HG03280 (cell line): ENCODE data around the gene MYD88.
"Not testable (repeated sequence)": the region's sequence is repeated elsewhere in the genome, so short reads cannot be mapped to it uniquely, and the experiment has no call there.

Experiments
- ATAC-seq: cut with Tn5 transposase; IDR thresholded peaks from one replicate; pipeline ENCODE4 v1.9.1; 2021; ENCODE audit warnings: mild to moderate bottlenecking, moderate library complexity; ENCODE audit not compliant: unreplicated experiment

MYD88 gene

DNA sequence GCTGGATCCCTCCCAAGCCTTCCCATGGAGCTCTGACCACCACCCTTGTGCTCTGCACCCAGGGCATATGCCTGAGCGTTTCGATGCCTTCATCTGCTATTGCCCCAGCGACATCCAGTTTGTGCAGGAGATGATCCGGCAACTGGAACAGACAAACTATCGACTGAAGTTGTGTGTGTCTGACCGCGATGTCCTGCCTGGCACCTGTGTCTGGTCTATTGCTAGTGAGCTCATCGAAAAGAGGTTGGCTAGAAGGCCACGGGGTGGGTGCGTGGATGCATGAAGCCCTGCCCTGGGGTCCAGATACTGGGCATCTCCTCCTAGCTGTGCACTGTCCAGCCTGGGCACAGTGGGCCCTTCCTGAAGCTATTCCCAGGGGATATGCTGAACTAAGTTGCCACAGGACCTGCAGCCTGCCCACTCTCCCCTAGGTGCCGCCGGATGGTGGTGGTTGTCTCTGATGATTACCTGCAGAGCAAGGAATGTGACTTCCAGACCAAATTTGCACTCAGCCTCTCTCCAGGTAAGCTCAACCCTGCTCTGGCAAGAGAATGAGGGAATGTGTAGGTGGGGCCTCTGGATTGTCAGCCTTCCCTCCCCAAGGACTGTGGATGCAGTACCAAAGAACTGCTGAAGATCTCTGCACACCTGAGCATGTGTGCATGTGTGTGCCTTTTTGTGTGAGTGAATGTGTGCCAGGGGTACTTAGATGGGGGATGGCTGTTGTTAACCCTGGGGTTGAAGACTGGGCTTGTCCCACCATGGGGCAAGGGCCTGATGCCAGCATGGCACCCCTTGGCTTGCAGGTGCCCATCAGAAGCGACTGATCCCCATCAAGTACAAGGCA is 2.1 kb downstream of the MYD88 start:
- no peak for ATAC-seq

GRCh38 chr3:38141173-38141951 is 2.9 kb downstream of the MYD88 start:
- no peak for ATAC-seq

DNA sequence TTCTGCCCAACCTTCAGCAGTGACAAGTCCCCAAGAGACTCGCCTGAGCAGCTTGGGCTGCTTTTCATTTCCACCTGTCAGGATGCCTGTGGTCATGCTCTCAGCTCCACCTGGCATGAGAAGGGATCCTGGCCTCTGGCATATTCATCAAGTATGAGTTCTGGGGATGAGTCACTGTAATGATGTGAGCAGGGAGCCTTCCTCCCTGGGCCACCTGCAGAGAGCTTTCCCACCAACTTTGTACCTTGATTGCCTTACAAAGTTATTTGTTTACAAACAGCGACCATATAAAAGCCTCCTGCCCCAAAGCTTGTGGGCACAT is 3.5 kb downstream of the MYD88 start:
- no peak for ATAC-seq

DNA sequence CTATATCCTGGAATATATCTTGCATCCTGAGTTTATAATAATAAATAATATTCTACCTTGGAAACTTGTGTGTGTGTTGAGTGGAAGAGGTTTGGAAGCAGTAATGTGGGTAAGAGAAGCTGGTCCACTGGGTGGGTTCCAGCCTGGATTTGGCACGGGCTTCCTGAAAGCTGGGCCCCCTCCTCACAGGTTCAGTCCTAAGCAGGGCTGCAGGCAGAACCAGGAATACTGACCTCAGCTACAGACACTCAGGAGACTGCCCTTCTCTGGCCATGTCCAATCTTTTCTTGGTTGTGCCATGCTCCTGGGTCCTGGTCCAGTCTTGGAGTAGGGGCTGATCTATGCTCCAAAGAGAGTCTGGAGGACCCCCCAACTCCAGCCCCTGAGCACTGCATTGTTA is 4.5 kb downstream of the MYD88 start:
- ATAC-seq: no peak

- ATAC-seq: no peak
Measured at GRCh38 chr3:38143511-38143910, 5.0 kb downstream of the MYD88 start.

DNA sequence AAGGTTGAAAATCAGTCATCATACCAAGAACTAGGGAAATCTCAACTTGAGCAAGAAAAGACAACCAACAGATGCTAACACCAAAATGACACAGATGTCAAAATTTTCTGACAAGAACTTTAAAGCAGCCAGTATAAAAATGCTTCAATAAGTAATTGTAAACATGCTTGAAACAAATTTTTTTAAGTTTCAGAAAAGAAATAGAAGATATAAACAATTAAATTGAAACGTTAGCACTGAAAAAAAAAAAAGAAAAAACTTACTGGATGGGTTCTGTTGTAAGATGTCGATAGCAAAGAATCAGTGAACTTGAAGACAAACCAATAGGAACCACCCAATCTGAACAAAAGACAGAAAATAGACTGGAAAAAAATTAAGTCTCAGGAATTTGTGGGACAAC is 8.0 kb downstream of the MYD88 start:
- ATAC-seq: no peak

GRCh38 chr3:38147421-38147820 is 9.0 kb downstream of the MYD88 start:
- no peak for ATAC-seq

GRCh38 chr3:38148311-38148882 is 9.9 kb downstream of the MYD88 start:
- ATAC-seq: no peak

DNA sequence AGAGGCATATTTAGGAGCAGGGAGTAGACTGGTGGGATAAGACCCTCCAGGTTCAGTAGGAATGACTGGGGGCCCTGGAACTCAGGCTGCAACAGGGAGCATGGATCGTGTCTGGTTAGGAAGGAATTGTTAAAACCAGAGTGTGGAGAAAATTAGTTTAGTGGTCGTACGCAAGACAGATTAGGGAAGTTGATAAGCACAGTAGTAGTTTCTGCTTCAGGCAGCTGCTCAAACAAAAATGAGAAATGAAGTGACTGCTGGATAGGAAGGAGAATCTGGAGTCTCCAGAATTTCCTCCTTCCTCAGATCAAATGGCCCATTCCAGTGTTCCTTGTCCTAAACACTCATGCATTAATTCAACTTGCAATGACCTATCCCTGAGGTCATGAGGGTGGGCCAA is 11.2 kb downstream of the MYD88 start:
- ATAC-seq: no peak

DNA sequence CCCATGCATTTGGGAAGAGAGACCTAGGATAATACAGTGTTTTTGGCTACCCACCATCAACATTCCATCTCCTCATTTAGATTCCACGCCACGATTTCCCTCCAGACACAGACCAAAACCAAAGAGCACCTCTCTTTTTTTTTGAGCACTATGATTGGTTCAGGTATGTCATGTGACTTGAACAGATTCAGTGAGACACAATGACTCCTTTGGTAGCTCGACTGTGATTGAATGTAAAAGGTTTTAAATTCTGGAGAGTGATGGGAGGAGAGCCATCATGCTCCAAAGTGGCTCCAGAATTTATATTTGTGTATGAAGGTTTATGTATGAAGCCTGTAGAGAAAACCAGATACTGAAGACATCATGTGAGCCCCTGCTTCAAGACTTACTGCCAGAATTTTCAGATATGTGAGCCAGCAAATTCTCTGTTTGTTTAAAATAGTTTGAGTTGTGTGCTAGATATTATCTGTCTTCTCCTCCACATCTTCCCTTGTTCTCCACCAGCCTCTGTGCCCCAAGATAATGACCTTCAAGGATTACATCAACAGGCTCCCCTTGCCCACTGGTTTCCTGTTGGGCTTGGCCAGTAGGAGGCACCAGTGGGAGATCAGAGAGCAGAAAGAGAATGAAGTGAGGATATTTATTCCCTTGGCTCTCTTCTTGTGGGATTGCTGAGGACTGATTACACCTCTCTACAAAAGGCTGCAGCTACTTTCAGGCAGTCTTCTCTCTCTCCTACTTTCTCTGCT is 12.5 kb downstream of the MYD88 start:
- ATAC-seq: no peak

- ATAC-seq: no peak
Measured at GRCh38 chr3:38151667-38152265, 13.3 kb downstream of the MYD88 start.

- no peak for ATAC-seq
Measured at GRCh38 chr3:38152609-38153008, 14.1 kb downstream of the MYD88 start.

- ATAC-seq: no peak
Measured at GRCh38 chr3:38153221-38153620, 14.8 kb downstream of the MYD88 start.

- no peak for ATAC-seq
Measured at GRCh38 chr3:38154033-38154494, 15.6 kb downstream of the MYD88 start.

DNA sequence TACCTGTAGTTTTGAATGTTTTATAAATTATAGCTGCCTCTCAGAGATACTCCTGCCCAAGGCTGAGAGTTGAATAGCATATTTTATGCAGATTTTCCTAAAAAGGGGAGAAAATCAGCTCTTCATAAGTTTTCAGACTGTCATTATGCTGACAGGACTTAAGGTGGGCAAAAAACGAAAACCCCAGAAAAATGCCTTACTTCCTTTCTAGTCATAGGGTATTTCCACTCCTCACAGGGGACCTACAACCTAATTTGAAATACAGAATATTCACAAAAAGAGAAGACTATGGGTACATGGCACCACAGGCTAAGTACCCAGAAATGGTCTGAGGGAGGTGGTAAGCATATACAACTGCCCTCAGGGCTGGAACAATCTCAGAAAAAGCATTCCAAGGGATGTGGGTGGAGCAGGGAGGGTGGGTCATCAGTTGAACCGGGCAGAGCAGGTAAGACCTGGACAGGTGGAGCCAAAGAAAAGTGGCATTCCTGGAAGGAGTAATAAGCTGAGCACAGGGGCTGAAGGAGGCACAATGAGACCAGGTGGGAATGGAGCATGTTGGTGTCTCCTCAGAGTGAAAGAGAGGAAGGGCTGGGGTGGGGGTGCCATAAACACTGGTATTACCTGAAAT is 16.3 kb downstream of the MYD88 start:
- no peak for ATAC-seq

- ATAC-seq: no peak
Measured at GRCh38 chr3:38155825-38156224, 17.4 kb downstream of the MYD88 start.

DNA sequence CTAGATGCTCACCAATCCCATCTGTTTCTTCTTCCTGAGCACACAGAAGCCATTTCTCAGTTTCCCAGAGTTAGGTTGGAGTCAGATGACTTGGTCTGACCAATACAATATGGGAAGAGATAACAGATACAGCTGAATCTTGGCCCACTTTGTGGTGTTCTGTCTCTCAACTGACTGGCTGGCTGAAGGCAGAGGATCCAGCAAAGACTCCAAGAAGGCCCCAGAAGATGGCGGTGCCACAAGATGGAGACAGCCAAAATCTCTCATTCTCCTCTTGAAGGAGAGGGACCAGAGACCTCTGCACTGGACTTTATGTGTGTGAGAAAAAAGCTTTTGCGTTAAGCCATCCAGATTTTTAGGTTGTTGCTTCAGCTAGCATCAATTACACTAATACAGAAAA is 18.7 kb downstream of the MYD88 start:
- no peak for ATAC-seq

DNA sequence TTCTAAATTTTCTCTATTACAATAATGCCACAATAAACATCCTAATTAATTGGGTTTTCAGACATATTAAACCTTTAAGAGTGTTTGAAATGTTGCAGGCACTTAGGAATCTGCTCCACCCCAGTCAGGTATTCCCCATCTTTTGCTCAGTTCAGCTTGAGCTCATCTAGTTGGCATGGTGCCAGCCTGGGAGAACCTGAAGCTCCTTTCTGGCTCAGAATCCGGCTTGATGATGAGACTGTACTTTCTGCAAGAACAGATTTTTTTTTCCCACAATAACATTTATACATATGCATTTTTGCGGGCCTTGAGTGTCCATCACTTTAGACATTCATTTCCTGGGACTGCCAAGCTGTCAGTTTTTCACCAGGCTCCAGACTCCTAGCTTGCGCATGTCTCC is 19.1 kb downstream of the MYD88 start:
- no peak for ATAC-seq

DNA sequence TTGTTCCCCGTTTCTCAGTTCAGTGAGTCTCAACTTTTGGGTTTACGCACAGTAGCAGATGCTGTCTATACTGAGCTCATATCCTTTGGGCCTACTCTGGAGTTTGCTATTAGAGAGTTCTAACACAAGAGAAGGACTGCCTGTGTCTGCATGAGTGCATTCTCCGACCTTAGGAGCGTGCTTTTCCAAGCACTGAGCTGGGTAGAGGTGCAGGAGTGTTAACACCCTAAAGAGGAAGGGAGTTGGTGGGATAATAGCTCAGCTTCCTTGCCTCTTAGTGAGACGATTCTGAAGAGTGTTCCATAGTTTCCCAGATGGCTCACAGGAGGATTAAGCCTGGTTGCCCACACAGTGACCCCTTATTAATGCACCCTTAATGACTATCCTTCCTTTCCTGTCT is 20.0 kb downstream of the MYD88 start:
- ATAC-seq: no peak

- not testable (repeated sequence) for ATAC-seq
Measured at GRCh38 chr3:38160704-38161103, 22.2 kb downstream of the MYD88 start.
